Medulla oblongata (tissue), 1 donor: ENCODE data around the gene TNFRSF14.
"Not testable (repeated sequence)": the region's sequence is repeated elsewhere in the genome, so short reads cannot be mapped to it uniquely, and the experiment has no call there.

Experiments used
- DNase-seq: peaks from one replicate; pipeline ENCODE4 v3.0.0-alpha.2; 2015; ENCODE audit errors: extremely low spot score

The TNFRSF14 gene

DNA sequence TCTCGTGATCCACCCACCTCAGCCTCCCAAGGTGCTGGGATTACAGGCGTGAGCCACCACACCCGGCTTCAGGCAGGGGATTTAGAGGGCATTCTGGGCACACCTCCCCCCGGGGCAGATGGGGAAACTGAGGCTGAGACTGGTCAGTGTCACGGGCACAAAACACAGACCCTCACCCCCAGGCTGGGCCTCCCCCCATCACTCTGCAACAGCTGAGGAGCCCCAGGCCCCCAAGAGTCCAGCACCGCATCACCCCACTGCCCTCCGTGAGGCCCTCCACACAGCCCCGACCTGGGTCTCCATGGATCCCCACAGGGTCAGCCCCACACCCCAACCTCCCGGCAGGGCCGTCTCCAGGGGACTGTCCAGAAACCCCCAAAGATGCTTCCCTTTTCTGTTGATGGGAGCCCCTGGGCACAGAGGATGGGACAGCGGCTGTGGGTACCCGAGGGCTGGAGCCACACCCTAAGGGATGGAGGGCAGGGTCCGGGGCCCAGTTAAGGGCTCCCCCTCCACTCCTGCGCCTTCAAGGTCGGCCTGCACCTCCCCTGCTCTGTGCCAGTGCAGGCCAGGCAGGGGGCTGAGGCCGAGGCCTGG is 11.0 kb downstream of the TNFRSF14 start:
- no peak for DNase-seq

- DNase-seq: not testable (repeated sequence)
Measured at GRCh38 chr1:2568187-2568816, 12.1 kb downstream of the TNFRSF14 start.

- no peak for DNase-seq
Measured at GRCh38 chr1:2569060-2569459, 12.9 kb downstream of the TNFRSF14 start.

- not testable (repeated sequence) for DNase-seq
Measured at GRCh38 chr1:2569703-2570102, 13.5 kb downstream of the TNFRSF14 start.

GRCh38 chr1:2570332-2570731 is 14.2 kb downstream of the TNFRSF14 start:
- no peak for DNase-seq

DNA sequence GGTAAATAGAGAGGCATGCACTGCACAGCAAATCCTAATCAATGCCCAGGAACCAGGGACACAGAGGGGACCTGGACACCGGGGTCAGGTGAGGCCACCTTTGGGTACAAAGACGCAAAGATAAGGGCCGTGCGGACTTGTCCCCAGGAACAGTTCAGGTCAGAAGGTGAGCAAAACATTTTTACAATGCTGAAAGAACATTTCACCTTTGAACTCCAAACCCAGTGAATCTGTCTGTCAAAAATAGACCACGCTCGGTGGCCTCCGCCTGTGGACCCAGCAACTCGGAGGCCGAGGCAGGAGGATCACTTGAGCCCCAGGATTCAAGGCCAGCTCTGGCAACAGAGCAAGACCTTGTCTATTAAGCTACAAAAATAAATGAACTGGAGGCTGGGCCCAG is 15.2 kb downstream of the TNFRSF14 start:
- no peak for DNase-seq

DNA sequence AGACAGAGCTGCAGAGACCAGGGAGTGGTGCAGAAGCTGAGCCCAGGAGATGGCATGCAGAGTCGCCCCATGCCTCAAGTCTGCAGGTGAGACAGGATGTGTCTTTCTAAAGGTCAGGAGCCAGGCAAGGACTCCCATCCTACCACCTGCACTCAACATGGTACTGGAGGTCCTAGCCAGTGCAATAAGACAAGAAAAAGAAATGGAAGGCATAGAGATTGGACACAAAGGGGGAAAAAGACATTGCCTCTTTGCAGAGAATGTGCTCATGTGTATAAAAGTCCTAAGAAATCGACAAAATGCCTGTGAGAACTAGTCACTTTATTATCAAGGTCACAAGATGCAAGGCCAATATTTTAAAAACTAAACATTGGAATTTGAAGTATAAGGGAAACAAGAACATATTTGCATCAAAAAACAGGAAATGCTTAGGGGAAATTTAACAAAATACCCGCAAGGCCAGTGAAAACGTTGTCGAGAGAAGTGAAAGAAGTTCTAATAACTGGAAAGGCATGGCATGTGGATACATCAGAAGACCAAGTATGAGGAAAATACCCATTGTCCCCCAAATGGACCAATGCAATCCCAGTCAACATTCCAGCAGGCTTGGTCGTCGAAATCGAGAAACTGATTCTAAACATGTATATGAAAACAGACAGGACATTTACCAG is 17.2 kb downstream of the TNFRSF14 start:
- no peak for DNase-seq

DNA sequence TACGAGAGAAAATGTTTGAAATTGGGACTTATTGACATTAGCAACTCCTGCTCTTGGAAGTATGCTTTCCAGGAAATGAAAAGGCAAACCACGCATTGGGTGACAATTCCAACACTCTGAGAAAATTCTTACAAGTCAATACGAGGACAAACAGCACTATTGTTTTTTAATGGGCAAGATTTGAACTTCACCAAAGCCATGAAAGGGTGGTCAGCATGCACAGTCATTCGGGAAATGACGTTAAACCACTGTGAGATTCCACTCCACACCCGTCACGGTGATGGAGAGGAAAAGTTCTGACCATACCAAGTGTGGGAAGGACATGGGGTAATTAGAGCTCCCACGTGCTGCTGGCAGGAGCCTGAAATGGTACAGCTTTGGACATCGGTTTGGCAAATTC is 18.2 kb downstream of the TNFRSF14 start:
- no peak for DNase-seq

GRCh38 chr1:2575801-2576663 is 19.9 kb downstream of the TNFRSF14 start:
- DNase-seq: no peak

- not testable (repeated sequence) for DNase-seq
Measured at GRCh38 chr1:2577565-2578075, 21.4 kb downstream of the TNFRSF14 start.

DNA sequence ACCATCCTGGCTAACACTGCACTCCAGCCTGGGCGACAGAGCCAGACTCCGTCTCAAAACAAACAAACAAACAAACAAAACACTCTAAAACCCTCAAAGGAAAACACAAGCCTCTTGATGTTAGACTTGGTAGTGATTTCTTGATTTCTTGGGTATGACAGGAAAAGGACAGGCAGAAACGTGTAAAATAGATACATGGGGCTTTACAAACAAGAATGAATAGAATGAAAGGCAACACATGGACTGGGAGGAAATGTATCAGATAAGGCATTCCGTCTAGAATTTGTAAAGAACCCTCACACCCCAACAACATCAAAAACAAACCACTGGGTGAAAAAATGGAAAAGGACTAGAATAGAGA is 22.6 kb downstream of the TNFRSF14 start:
- DNase-seq: no peak

DNA sequence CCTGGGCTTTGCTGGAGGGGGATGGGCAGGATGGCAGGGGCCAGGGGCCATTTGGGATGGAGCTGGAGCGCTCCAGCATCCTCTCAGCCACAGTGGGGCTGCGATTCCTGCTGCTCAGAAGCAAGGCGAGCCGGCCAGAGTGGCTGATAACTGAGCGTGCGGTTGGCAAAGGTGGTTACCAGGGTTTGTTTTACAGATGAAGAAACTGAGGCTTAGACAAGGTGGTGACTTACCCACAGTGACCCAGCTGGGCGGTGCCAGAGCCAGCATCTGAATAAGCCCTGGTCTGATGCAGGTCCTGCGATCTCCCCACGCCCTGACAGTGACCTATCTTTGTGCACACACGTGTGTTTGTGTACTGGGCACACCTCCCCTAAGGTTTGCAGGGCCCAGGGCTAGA is 24.5 kb downstream of the TNFRSF14 start:
- no peak for DNase-seq

DNA sequence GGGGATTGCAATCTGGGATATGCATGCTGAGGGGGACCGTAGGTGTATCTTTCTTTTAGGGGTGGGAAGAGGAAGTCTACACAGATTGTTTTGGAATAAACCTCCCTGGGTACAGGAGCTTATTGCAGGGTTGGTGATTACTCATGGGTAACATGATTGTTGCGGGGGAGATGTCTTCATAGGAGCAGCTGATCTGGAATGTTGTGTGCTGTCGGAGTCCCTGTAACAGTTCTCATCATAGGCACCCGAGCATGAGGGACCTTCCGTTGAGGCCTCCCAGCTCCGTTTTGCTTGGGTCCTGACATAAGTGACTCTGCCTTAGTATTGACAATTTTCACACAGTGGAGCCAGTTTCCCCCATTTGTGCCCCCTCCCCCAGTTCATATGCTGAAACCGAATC is 26.2 kb downstream of the TNFRSF14 start:
- no peak for DNase-seq

GRCh38 chr1:2583331-2583791 is 27.2 kb downstream of the TNFRSF14 start:
- DNase-seq: no peak

DNA sequence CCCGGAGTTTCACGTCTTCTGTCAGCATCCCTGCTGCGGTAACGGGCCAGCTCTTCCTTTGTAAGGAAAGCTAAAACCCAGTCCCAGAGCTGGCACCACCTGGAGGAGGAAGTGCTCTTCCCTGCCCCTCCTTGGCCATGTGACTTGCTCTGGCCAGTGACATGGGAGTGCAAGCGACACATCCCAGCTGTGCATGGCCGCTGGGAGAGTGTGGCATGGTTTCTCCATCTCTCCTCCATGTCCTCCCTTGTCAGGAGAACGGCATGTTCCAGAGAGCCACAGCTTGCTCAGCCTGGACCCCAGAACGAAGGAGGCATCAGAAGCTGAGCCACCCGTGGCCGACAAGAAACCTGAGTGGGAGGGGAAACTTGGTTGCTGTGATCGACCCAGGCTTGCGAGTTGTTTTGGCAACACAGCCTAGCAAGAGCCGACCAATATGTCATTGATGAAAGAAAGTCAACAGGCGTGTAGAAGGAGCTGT is 27.7 kb downstream of the TNFRSF14 start:
- no peak for DNase-seq

DNA sequence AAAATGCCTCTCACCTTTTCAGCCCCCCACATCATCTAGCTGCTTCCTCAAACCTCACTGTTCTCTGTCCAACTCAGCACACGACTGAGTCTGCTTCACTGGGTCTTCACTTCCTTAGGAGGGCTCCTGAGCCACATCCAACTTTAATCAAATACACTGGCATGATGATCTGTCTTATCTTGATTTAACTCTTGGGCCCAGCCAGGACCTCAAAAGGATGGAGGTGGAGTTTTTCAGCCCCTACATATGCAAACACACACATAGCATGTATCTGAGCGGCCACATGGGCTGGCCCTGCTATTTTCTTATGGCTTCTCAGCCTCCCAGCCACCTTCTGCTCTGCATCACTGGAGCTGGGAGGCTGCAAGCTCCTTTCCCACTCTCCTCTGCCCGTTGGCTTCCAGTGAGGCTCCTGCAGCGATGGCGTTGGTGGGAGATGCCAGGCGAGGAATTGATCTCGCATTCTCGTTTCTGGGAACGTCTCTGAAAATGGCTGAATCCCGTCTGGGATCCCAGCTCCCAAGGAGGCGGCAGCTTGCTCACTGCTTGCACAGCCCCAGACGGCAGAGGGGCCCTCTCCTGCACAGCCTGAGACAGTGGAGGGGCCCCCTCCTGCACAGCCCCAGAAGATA is 28.6 kb downstream of the TNFRSF14 start:
- DNase-seq: peak; percentile 20

DNA sequence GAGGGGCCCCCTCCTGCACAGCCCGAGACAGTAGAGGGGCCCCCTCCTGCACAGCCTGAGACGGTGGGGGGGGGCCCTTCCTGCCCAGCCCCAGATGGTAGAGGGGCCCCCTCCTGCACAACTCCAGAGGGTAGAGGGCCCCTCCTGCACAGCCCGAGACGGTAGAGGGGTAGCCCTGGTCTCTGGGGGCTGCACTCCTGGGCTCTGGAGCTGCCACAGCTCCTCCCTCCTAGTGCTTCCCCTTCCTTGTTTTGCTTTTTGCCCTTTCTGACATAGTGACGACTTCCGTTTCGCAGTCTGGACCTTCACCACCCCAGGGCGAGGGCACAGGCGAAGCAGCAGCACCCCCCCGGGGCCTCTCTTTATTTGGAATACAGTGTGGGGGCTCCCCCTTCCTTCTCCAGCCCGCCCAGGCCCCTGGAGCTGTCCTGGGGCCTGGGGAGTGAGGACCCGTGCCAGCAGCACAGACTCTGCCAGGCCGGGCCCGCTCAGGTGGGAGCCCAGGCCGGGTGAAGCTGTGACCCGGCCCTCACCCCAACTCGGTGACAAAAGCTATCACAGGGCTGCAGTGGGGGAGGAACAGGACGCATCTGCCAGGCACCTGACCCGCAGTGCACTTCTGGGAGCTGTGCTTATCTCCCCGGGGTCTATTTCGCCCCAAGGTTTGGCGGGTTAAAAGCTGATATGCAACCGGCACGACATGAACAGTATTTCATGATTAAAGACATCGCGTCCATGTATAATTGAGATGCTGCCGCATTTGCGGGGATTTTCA is 29.3 kb downstream of the TNFRSF14 start:
- DNase-seq: peak; percentile 83

DNA sequence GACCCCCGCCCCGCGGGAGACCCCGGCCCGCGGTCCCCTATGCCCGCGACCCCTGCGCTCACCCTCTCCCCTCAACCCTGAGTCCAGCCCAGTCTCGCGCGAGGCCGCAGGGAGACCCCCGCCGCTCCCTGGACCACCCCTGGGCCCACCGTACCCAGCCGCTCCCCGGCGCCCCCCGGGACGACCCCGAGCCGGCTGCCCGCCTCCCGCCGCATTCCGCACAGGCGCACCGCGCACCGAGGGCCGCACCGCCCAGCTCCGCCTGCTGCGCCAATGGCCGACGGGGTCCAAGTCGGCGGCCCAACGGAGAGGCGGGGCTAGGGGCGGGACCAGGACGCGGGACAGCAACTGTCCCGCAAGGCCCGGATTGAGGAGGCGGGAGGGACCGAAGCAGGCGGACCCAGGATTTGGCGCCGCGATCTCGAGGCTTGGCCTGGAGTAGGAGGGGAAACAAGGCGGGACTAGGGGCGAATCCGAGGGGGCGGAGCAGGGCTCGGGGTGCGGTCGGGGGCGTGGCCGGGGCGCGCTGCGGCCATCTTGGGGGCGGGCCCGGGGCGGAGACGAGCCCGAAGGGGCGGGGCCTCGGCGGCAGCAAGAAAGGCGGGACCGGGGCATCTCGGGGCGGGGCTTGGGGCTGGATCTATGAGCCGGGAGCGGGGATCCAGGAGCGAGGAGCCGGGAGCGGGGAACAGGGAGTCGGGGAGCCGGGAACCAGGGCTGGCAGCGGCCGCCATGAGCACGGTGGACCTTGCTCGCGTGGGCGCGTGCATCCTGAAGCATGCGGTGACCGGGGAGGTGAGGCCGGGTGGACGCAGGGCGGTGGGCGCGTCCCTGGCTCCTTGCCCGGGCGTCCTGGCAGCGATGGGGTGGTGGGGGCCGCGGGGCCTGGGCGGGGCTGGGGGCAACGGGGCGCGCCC is 30.2 kb downstream of the TNFRSF14 start, which contains the start of gene PRXL2B:
Gene PRXL2B, plus strand, starts transcription at position 624 of the 917 bp plus-strand sequence. Its CDS starts 109 bp downstream, at position 733.
- DNase-seq: peak; percentile 99
